Thymus (tissue), 11 donors: Measurements from ENCODE around the gene PLXNA1. TPM values are rescaled to one million over a fixed set of nuclear protein-coding genes. Genes with fewer than 3 reads are reported as not detected.

Experiments
- DNase-seq, 9 donors: peaks; one replicate each; pipeline ENCODE4 v3.0.0-alpha.2; 2013; ENCODE audit warnings: low spot score in 9 of 9, low read depth in 6 of 9, missing footprints in 1 of 9
- H3K27ac ChIP-seq, 2 donors: one replicate each; pipeline ENCODE4 v1.5.1; 2013; ENCODE audit warnings: control low read depth in 1 of 2, low read depth in 1 of 2, low read length in 1 of 2, mild to moderate bottlenecking in 1 of 2, moderate library complexity in 1 of 2
- H3K27me3 ChIP-seq, 2 donors: one replicate each; pipeline ENCODE4 v1.5.1; 2013; ENCODE audit warnings: low read length in 1 of 2; ENCODE audit not compliant: control insufficient read depth in 2 of 2, insufficient read depth in 1 of 2
- H3K36me3 ChIP-seq, 2 donors: one replicate each; pipeline ENCODE4 v1.5.1; 2013; ENCODE audit warnings: low read length in 1 of 2, mild to moderate bottlenecking in 1 of 2, moderate library complexity in 1 of 2; ENCODE audit not compliant: control insufficient read depth in 2 of 2, insufficient read depth in 2 of 2
- H3K4me1 ChIP-seq, 2 donors: one replicate each; pipeline ENCODE4 v1.5.1; 2013; ENCODE audit warnings: low read length in 2 of 2; ENCODE audit not compliant: control insufficient read depth in 2 of 2, insufficient read depth in 2 of 2
- H3K4me3 ChIP-seq, 2 donors: one replicate each; pipeline ENCODE4 v1.5.1; 2013; ENCODE audit warnings: low read length in 2 of 2, control low read depth in 1 of 2, mild to moderate bottlenecking in 1 of 2
- H3K9me3 ChIP-seq, 2 donors: one replicate each; pipeline ENCODE4 v1.5.1; 2013; ENCODE audit warnings: low read length in 1 of 2, mild to moderate bottlenecking in 1 of 2; ENCODE audit not compliant: control insufficient read depth in 2 of 2, insufficient read depth in 1 of 2
- WGBS: extraction: QIAGEN DNeasy Blood & Tissue Kit; methylation state at CpG from one replicate; pipeline ENCODE4 v1.1.7; 2013; 5-methylcytosine and 5-hydroxymethylcytosine counted together
- polyA plus RNA-seq: library from polyadenylated mRNA; stranded (reverse); fragments of 200-250 nt; gene quantifications from one replicate; pipeline ENCODE4 v1.2.3, GENCODE V29; 2013
- total RNA-seq: library from RNA; stranded (reverse); fragments of 120-200 nt; gene quantifications from one replicate; pipeline ENCODE4 v1.2.4, GENCODE V29; 2013
- donor health status: healthy.

The PLXNA1 gene
- total and polyA plus RNA-seq, 2 donors: 7.6 to 9.6 TPM

GRCh38 chr3:127031845-127032244 is 48.9 kb downstream of the PLXNA1 start:
- H3K27me3 ChIP-seq: no peaks in the 10 kb centered on the region
- peaks cover 4 to 21% of the 10 kb centered on the region in 2 donors for H3K36me3 ChIP-seq
- H3K27ac ChIP-seq: no peak overlapping the region
- H3K4me1 ChIP-seq: no peaks in the 10 kb centered on the region
- peaks cover 0 to 1% of the 10 kb centered on the region in 2 donors for H3K9me3 ChIP-seq
- no peak overlapping the region for H3K4me3 ChIP-seq
- no peak for DNase-seq
- 96% methylated on average over 7 of the region's 7 CpGs for WGBS

GRCh38 chr3:127032296-127032990 is 49.5 kb downstream of the PLXNA1 start:
- Histone ChIP-seq H3K9me3 (peaks cover 0 to 1% of the 10 kb centered on the region in 2 donors), H3K27ac (no peak overlapping the region), H3K27me3 (no peaks in the 10 kb centered on the region), H3K4me3 (no peak overlapping the region), H3K4me1 (no peaks in the 10 kb centered on the region), H3K36me3 (peaks cover 4 to 21% of the 10 kb centered on the region in 2 donors)
- WGBS: 93% methylated on average over 21 of the region's 21 CpGs
- no peak for DNase-seq

Other genes starting within 250 kb of the PLXNA1 start
- not detected for gene PRR23E, start 210.0 kb downstream of the PLXNA1 start, total RNA-seq
- not detected for gene PRR23E, start 210.0 kb downstream of the PLXNA1 start, polyA plus RNA-seq